ENCODE data around the gene TMEM97.
"Not testable (repeated sequence)": the region's sequence is repeated elsewhere in the genome, so short reads cannot be mapped to it uniquely, and the experiment has no call there.

The TMEM97 gene

DNA sequence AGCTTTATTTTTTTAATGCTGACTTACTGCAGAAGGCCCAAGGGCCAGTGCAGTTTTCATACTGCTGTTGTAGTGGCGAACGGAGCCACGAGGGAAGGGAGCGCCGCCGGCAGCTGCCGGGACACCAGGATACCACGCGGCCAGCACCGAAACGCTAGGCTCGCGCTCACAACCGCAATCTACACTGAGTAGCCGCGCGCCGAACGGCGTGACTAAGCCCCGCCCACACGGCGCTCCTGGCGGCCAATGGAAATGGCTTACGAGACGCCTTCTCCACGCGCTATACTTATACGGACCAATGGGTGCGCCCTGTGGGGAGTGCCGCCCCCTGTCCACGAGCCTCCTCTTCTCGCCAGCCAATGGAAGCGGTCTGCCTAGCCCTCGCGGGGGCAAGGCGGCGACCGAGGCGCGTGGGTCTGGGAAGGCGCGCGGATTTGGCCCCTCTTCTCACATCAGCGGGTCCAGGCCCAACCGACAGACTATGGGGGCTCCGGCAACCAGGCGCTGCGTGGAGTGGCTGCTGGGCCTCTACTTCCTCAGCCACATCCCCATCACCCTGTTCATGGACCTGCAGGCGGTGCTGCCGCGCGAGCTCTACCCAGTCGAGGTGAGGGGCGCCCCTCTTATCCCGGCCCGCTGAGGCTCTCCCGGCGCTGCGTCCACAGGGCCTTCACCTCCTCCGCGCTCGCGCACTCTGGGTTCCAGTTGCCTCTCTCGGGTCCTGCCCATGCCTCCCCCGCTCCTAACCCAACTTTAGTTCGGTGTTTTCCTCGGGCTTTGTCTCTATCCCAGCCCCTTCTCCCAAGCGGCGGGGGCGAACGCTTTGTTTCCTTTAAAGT, at the start of gene TMEM97:
TMEM97 (plus strand) TSS at position 442 of the 839 bp plus-strand sequence; CDS start at position 482, 40 bp downstream.
- peak; percentile 98 for DNase-seq

DNA sequence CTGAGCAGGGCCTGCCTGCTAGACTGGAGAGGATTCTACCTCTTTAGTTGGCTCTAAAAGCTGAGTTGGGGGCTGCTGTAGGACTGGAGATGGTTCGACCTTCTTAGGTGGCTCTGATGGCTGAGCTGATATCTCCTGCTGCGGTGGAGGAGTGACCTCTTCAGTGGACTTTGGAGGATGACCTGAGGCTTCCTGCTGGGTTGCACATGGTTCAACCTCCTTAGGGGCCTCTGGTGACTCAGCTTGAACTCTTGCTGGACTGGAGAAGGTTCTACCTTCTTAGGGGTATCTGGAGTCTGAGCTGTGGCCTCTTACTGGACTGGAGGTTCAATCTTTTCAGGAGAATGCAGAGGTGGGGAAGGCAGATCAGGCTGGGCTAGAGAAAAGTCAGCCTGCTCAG, 48.9 kb upstream of the TMEM97 start:
- no peak for DNase-seq

DNA sequence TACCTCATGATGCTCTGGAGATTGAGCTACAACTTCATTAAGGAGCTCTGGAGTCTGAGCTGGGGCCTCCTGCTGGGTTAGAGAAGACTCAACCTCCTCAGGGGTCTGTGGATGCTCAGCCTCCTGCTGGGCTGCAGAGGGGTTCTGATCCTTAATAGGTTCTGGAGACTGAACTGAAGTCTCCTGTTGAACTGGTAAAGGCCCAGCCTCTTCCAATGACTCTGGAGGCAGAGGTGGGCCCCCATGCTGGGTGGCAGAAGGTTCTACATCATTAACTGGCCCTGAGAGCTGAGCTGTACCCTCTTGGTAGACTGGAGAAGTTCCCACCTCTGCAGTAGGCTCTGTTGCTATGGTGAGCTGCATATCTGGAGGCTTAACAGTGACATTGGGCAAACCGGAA, 48.1 kb upstream of the TMEM97 start:
- DNase-seq, result no peak

DNA sequence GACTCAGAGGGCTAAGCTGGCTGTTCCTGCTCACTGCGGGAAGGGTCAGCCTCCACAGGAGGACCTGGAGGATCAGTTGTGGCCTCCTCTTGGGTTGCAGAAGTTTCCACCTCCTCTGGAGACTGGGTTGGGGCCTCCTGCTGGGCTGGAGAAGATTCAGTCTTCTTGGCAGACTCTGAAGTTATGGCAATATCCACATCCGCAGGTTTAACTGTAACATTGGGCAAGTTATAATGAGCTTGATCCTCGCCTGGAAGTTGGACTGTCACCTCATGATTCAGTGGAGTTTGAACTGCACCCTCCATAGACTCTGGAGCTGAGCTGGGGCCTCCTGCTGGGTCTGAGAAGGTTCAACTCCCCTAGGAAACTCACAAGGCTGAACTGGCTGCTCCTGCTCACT, 47.6 kb upstream of the TMEM97 start:
- DNase-seq, result no peak

DNA sequence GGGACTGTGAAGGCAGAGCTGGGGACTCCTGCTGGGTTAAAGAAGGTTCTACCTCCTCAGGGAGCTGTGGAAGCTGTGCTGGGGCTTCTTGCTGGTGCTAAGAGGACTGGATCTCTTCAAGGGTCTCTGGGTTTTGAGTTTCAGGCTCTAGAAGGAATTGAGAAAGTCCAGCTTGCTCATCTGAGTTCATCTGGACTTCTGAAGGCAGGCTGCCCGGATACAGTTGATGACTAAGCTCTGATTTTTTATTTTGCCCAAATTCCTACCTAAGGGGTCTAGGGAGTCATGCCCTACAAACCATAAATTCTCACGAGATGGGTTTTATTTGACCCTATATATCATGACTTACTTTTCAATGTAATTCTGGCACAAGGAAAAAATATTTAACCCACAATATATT, 46.8 kb upstream of the TMEM97 start:
- DNase-seq, result no peak

DNA sequence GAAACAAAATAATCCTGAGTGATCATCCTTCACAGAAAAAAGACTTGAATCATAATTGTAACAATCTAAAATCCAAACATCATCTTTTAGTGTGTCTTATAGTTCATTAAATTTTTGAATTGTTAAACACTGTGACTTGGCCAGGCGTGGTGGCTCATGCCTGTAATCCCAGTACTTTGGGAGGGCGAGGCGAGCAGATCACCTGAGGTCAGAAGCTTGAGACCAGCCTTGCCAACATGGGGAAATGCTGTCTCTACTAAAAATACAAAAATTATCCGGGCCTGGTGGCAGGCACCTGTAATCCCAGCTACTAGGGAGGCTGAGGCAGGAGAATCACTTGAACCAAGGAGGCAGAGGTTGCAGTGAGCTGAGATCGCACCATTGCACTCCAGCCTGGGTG, 45.7 kb upstream of the TMEM97 start:
- DNase-seq, result not testable (repeated sequence)

DNA sequence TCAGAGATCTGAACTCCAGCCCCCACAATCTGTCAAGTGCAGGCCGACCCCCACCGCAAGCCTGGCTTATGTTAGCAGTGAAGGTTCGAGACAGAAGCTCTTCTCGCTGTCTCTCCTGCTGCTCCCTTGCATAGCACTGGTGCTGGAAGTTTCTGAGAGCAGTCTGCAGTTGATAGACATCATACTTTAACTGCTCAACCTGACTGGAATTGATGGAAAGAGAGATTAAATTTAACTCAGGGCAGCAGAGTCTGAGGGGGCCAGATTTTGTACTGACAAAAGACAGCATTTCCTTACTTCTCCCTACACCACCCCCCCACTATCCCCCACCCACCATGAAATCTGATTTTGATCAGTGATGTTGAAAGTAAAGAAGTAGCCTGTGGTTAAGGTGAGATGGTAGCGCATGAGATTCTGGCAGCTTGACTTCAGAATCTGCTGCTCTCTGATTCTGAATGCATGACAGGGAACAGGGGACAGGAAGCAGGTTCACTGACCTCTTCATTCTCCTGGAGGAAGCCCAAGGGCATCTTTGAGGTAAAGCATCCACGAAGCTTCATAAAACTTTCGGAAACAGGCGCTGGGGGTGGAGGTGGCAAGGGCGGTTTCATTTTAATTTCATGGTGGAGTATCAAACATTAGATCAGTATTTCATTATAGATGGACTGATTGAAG, 44.3 kb upstream of the TMEM97 start:
- no peak for DNase-seq

DNA sequence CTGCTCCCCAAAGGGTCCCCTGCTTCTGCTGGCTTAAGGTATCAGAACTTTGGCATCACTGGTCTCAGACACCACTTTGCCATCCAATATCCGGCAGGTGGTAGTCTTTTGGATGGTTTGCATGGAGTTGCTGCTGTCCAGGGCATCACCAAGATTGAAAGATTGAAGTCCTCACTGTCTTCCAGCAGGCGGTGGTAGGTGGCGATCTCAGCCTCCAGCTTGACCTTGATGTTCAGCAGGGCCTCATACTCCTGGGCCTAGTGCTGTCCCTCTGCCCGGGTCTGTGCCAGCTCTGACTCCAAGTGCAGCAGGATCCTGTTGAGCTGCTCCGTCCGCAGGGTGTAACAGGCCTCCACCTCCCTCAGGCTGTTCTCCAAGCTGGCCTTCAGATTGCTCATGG, 43.0 kb upstream of the TMEM97 start:
- no peak for DNase-seq

DNA sequence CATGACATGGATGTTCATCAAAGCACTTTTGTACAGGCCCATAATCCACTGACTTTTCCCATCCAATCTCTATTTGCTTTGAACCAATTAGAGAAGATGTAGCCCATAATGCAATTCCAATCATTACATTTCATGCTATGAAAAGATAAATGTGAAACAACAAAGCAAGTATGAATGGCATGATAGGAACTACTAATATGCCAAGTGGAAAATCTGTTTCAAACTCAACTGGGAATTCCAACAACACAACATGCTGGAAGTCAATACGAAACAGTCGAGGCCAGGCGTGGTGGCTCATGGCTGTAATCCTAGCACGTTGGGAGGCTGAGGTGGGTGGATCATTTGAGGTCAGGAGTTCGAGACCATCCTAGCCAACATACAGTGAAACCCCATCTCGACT, 39.6 kb upstream of the TMEM97 start:
- DNase-seq, result no peak

DNA sequence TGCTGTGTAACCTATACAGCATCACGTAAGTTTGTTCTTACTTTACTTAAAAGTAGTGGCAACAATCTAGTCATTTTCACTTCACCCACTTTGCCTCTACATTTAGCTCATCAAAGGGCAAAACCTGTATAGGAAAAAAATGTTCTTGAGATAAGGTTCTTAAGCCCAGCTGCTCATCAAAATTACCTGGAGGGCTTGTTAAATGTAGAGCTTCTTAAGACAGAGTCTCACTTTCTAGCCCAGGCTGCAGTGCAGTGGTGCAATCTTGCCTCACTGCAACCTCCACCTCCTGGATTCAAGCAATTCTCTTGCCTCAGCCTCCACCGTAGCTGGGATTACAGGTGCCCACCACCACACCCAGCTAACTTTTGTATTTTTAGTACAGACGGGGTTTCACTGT, 38.2 kb upstream of the TMEM97 start:
- DNase-seq, result no peak

DNA sequence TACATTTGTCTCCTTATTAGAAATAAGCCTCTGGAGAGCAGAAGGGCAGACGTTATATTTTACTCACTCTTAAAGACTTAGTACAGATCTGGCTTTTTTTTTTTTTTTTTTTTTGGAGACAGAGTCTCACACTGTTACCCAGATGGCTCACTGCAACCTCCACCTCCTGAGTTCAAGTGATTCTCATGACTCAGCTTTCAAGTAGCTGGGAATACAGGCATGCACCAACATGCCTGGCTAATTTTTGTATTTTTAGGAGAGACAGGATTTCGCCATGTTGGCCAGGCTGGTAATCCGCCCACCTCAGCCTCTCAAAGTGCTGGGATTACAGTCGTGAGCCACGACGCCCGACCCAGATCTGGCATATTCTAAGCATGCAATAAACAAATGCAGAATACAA, 36.4 kb upstream of the TMEM97 start:
- DNase-seq, result no peak

DNA sequence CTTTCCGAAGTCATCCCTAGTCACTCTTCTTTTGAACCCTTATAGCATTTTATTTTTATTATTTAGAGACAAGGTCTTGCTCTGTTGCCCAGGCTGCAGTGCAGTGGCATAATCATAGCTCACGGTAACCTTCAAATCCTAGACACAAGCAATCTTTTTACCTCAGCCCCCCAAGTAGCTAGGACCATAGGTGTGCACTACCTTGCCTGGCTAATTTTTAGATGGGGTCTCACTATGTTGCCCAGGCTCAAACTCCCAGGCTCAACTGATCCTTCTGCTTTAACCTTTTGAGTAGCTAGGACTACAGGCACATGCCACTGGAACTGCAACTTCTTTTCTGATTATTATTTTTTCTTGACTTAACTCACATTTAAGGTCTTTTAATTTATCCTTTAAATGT, 33.0 kb upstream of the TMEM97 start:
- no peak for DNase-seq

DNA sequence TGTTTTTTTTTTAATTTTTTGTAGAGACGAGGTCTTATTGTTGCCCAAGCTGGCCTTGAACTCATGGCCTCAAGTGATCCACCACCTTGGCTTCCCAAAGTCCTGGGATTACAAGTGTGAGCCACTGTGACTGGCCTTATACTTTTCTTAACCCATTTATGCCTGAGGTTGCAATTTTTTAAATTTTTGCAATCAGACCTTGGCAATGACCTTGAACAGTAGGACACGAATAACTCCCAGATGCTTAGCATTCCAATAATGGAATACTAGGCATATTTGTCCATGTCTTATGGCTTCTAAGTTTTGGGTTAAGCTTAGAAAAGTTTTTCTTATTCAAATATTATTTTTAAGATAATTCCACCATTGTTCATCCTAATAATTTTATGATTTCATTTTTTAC, 28.3 kb upstream of the TMEM97 start:
- no peak for DNase-seq

DNA sequence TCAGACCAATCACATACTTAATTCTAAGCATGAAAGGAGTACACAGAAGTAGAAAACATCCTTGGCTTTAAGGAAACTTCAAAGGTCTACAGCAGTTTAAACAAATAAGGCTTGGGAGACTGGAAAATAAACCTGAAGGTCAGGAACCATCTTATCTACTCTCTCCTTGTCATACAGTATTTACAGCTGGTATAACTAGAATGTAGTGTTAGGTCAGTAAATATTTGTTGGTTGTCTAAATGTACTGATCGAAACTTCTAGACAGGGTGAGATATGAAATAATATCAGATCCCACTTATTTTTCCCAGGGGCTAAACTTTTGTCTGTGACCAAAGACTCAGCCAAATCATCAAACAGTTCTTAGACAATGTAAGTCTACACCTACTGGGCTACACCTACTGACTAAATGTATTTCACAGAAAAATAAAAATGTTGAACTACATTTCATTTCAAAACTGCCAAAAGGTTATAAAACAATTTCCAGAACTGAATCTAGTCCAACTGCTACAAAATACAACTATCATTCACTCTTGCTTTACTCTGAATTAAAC, 27.1 kb upstream of the TMEM97 start:
- no peak for DNase-seq

DNA sequence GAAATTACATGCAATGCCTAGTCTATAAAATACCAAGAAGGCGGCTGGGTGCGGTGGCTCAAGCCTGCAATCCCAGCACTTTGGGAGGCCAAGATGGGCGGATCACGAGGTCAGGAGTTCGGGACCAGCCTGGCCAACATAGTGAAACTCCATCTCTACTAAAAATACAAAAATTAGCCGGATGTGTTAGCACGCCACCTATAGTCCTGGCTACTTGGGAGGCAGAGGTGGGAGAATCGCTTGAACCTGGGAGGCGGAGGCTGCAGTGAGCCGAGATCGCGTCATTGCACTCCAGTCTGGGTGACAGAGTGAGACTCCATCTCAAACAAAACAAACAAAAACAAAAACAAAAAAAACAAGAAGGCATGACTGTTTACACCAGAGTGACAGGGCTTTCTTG, 26.1 kb upstream of the TMEM97 start:
- DNase-seq, result not testable (repeated sequence)

DNA sequence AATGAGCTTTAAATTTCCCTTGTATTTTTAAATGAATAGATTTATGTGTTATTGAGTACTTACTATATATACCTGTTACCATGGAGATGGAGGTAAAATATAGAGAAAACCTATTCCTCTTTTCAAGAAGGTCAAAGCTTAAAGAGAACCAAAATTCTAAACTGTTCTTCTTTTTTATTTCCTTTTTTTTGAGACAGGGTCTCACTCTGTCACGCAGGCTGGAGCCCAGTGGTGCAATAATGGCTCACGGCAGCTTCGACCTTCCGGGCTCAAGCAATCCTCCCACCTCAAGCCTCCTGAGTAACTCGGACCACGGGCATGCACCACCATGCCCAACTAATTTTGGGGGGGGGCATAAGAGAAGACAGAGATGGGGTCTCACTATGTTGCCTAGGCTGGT, 25.0 kb upstream of the TMEM97 start:
- DNase-seq, result no peak

DNA sequence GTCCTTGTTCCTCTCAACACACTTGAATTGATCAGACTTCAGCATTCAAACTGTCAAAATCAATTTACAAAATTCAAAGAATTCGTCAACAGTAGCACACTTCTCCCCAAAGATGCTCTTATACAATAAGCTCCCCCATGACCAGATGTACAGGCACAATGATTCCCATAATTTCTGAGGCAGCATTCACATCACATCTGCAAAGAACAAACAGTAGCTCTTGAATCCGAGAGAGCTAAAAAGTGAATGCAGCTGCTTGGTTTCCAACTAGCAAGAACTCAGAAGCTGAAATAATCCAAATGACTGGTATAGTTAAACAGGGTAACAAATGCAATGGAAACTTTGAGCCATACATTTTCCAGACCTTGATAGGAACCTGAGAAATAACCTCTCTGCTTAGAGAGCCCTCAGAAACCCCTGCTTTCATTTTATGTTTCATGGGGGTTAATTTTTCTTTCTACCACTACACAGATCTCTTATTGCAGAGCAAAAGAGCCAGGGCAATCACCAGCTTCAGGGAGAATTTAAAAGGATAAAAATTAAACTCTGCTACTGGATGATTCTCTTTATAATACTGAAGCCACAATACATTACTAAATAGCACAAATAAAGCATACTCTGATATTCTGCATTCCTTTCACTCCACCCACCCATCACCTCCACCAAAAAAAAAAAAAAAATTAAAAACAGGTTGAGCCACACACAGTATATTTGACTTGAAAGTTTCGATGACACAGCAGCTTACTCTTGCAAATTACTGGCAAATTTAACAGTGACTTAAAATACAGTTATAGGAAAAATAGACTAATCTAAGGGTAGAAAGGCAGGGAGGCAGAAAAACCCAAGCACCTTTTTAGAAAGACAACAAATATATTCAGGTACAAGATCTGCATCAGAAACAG, 23.1 kb upstream of the TMEM97 start:
- DNase-seq, result peak; percentile 11

DNA sequence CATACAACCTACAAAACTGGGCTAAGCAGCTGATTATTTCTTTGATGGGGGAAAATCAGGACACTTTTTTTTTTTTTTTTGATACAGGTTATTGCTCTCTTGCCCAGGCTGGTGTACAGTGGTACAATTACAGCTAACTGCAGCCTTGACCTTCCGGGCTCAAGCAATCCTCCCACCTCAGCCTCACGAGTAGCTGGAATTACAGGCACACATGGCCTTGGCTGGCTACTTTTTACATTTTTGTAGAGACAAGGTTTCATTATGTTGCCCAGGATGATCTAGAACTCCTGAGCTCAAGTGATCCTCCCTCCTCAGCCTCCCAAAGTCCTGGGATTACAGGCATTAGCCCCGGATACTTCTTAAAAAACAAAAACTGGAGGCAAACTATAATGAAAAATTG, 20.6 kb upstream of the TMEM97 start:
- no peak for DNase-seq

DNA sequence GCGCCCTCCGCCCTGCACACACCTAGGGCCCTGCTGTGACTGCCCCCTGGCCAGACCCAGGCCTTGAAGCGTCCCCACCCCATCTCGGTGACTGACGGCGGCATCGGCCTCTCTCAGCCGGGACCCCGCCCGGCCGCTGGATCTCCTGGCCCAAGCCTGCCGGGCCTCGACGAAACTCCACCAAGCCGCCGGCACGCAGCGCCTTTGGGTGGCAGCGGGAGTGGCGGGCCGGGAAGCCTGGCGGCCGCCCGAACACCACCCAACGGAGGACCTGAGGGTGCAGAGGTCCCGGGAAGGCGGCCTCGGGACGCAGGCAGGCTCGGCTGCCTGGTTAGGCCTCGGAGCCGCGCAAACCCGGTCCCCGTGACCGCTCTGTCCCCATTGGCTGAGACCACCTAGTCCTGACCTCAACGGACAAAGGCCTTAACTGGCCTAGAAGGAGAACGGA, 12.0 kb upstream of the TMEM97 start:
- no peak for DNase-seq

DNA sequence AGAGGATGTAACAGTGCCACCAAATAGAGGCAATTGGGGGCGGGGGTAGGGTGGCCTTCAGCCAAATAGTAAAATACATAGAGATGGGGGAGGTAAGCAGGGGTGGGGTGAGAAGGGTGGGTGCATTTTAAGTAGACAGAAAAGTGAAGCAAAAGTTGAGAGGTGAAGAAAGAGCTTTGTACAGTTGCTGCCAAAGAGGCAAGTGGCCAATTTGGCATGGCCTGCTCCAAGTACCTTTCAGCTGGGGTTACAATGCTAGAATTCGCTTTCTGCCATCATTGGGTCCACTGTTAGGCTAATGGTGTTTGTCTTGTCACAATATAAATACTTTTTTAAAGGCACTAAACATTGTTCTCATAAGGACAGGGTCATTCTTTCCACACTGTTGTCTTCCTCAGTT, 5.2 kb upstream of the TMEM97 start:
- no peak for DNase-seq

DNA sequence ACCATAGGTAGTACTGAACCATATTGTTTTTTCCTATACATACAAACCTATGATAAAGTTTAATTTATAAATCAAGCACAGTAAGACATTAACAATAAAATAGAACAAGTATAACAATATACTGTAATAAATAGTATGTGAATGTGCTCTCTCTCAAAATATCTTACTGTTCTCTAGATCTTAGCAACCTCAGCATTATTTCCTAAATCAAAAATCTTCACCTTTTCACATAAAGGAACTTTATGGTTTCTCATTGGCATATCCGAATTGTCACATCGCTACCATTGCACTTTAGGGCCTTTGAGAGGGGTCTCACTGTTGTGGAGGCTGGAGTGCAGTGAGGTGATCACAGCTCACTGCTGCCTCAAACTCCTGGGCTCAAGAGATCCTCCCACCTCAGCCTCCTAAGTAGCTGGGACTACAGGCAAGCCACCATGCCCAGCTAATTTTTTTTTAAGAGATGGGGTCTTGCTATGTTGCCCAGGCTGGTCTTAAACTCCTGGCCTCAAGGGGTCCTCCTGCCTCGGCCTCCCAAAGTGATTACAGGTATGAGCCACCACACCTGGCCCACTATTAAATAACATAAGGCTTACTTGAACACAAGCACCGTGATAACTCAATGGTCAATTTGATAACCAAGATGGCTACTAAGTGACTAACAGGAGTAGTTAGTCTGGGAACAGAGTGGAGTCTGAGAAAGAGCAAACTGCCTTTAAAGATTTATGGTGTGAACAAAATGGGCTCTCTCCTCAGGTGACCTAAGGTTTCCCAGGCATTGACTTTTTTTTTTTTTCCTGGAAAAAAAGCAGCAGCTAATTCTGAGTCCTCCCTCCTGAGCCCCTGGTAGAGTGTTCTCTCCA, 2.9 kb upstream of the TMEM97 start:
- no peak for DNase-seq

Data from activated CD4-positive, alpha-beta T cell treated with anti-CD3 and anti-CD28 coated beads, Interleukin-2, amount 50 U/mL, for 16 hours (primary cell).